ENCODE data around the gene ZNF664. TPM values are rescaled to one million over a fixed set of nuclear protein-coding genes. Genes with fewer than 3 reads are reported as not detected.

Gene ZNF664
- total and polyA plus RNA-seq, 4 donors, result 31.7 to 118 (median 69.5) TPM

GRCh38 chr12:124006085-124006845 is 33.2 kb downstream of the ZNF664 start:
- H3K27ac ChIP-seq (ENCODE audit: low read depth in 1 of 2, low read length in 1 of 2), result no peak overlapping the region
- no peak overlapping the region for H3K4me3 ChIP-seq
- WGBS, 2 donors, result 41 to 63% methylated on average over 11 of the region's 11 CpGs
- H3K36me3 ChIP-seq (ENCODE audit: control insufficient read depth in 4 of 4, insufficient read depth in 4 of 4, low read length in 4 of 4), result peaks cover 4 to 29% (median 14%) of the 10 kb centered on the region in 4 donors
- peaks cover 4 to 43% (median 15%) of the 10 kb centered on the region in 5 donors for H3K4me1 ChIP-seq (ENCODE audit: control insufficient read depth in 5 of 5, insufficient read depth in 5 of 5, low read length in 5 of 5)
- DNase-seq, result no peak
- no peak for TF ChIP-seq CTCF (IDR thresholded peaks at IDR 0.05; ENCODE audit: control extremely low read depth, extremely low read depth)
- ATAC-seq (ENCODE audit: insufficient read depth, low FRiP score), result no peak
- H3K9ac ChIP-seq (ENCODE audit: insufficient read depth in 1 of 2, low read length in 2 of 2), result no peak overlapping the region
- H3K27me3 ChIP-seq (ENCODE audit: control insufficient read depth in 3 of 3, insufficient read depth in 3 of 3, low read length in 2 of 3), result no peaks in the 10 kb centered on the region
- H3K9me3 ChIP-seq (ENCODE audit: control insufficient read depth in 4 of 4, insufficient read depth in 3 of 4, low read length in 3 of 4), result no peaks in the 10 kb centered on the region

GRCh38 chr12:124006846-124007713 is 34.1 kb downstream of the ZNF664 start:
- Histone ChIP-seq H3K9me3 (ENCODE audit: control insufficient read depth in 4 of 4, insufficient read depth in 3 of 4, low read length in 3 of 4) (no peaks in the 10 kb centered on the region), H3K27ac (ENCODE audit: low read depth in 1 of 2, low read length in 1 of 2) (no peak overlapping the region), H3K9ac (ENCODE audit: insufficient read depth in 1 of 2, low read length in 2 of 2) (no peak overlapping the region), H3K36me3 (ENCODE audit: control insufficient read depth in 4 of 4, insufficient read depth in 4 of 4, low read length in 4 of 4) (peaks cover 11 to 27% (median 16%) of the 10 kb centered on the region in 4 donors), H3K27me3 (ENCODE audit: control insufficient read depth in 3 of 3, insufficient read depth in 3 of 3, low read length in 2 of 3) (no peaks in the 10 kb centered on the region), H3K4me1 (ENCODE audit: control insufficient read depth in 5 of 5, insufficient read depth in 5 of 5, low read length in 5 of 5) (peaks cover under 1 to 43% (median 11%) of the 10 kb centered on the region in 5 donors), H3K4me3 (no peak overlapping the region)
- no peak for ATAC-seq (ENCODE audit: insufficient read depth, low FRiP score)
- 81 to 83% methylated on average over 14 of the region's 14 CpGs for WGBS, 2 donors
- no peak for DNase-seq
- no peak for TF ChIP-seq CTCF (IDR thresholded peaks at IDR 0.05; ENCODE audit: control extremely low read depth, extremely low read depth)

GRCh38 chr12:124007826-124008570 is 35.0 kb downstream of the ZNF664 start:
- peak in 1 of 3 donors; percentile 52 for DNase-seq
- peaks cover 0 to 43% (median 10%) of the 10 kb centered on the region in 5 donors for H3K4me1 ChIP-seq (ENCODE audit: control insufficient read depth in 5 of 5, insufficient read depth in 5 of 5, low read length in 5 of 5)
- H3K27me3 ChIP-seq (ENCODE audit: control insufficient read depth in 3 of 3, insufficient read depth in 3 of 3, low read length in 2 of 3), result no peaks in the 10 kb centered on the region
- no peak for ATAC-seq (ENCODE audit: insufficient read depth, low FRiP score)
- no peak overlapping the region for H3K4me3 ChIP-seq
- TF ChIP-seq CTCF (IDR thresholded peaks at IDR 0.05; ENCODE audit: control extremely low read depth, extremely low read depth), result no peak
- H3K27ac ChIP-seq (ENCODE audit: low read depth in 1 of 2, low read length in 1 of 2), result no peak overlapping the region
- H3K9ac ChIP-seq (ENCODE audit: insufficient read depth in 1 of 2, low read length in 2 of 2), result peak overlapping the region in 1 of 2 donors; percentile 26
- peaks cover 16 to 31% (median 22%) of the 10 kb centered on the region in 4 donors for H3K36me3 ChIP-seq (ENCODE audit: control insufficient read depth in 4 of 4, insufficient read depth in 4 of 4, low read length in 4 of 4)
- WGBS, 2 donors, result 49 to 58% methylated on average over 9 of the region's 9 CpGs
- no peaks in the 10 kb centered on the region for H3K9me3 ChIP-seq (ENCODE audit: control insufficient read depth in 4 of 4, insufficient read depth in 3 of 4, low read length in 3 of 4)
